Body of pancreas (tissue), 4 donors: ENCODE data around the gene ART5. TPM values are rescaled to one million over a fixed set of nuclear protein-coding genes. Genes with fewer than 3 reads are reported as not detected.

Experiments used
- ATAC-seq: fragments of 150-250 bp; one replicate; pipeline ENCODE4 v1.9.1; 2016
- DNase-seq, 4 donors: peaks; one replicate each; pipeline ENCODE4 v3.0.0-alpha.2; 2019
- H3K27ac ChIP-seq, 4 donors: fragments of 200-600 bp; sonication (generic); 1 replicate in 3 of 4; 2 replicates in 1 of 4; pipeline versions ENCODE4 v1.5.1 to v1.6.1; 2016 to 2019; ENCODE audit warnings: mild to moderate bottlenecking in 1 of 4, mixed read lengths in 1 of 4, moderate library complexity in 1 of 4
- H3K27me3 ChIP-seq, 2 donors: fragments of 200-600 bp; sonication (generic); one replicate each; pipeline ENCODE4 v1.6.0; 2016; ENCODE audit warnings: mild to moderate bottlenecking in 1 of 2
- H3K36me3 ChIP-seq, 2 donors: fragments of 200-600 bp; sonication (generic); replicated peaks in 1 of 2; 2 replicates each; pipeline ENCODE4 v1.5.1; 2016; ENCODE audit warnings: low read depth in 2 of 2; ENCODE audit not compliant: insufficient read depth in 1 of 2
- H3K4me1 ChIP-seq: fragments of 200-600 bp; sonication (generic); one replicate; pipeline ENCODE4 v1.6.0; 2016
- H3K4me3 ChIP-seq, 2 donors: fragments of 200-600 bp; sonication (generic); 1 replicate in 1 of 2; 2 replicates in 1 of 2; pipeline ENCODE4 v1.5.1; 2016 to 2019
- H3K9me3 ChIP-seq, 3 donors: fragments of 200-600 bp; sonication (generic); 1 replicate in 2 of 3; 2 replicates in 1 of 3; pipeline ENCODE4 v1.5.1; 2016
- POLR2A ChIP-seq, 3 donors: fragments of 450-650 bp; IDR thresholded peaks; one replicate each; pipeline ENCODE4 v1.6.1; 2016; ENCODE audit warnings: antibody characterized with exemption in 3 of 3, mild to moderate bottlenecking in 2 of 3
- WGBS, 2 donors: methylation state at CpG; one replicate each; pipeline ENCODE4 v1.1.5; 2017; 5-methylcytosine and 5-hydroxymethylcytosine counted together
- intact Hi-C: fragments of 100-400 bp; cut with DNase I; formaldehyde crosslinking; loops from one replicate; pipeline ENCODE4 v1.15.1; 2023
- total RNA-seq, 2 donors: library from RNA; depleted of rRNA; stranded (reverse); fragments of >200 nt; gene quantifications; one replicate each; pipeline ENCODE4 v1.1.0, GENCODE V29; 2016
- TF ChIP-seq, protein P1 (sequence below), 7 experiments: fragments of 450-650 bp in 4 of 7; fragments of 200-600 bp in 3 of 7; sonication (generic) in 3 of 7; IDR thresholded peaks; one replicate each; pipeline ENCODE4 v1.5.1; 2016 to 2019; ENCODE audit warnings: antibody characterized with exemption in 7 of 7

The ART5 gene
- total RNA-seq, 2 donors from 2014 or later: not detected

DNA sequence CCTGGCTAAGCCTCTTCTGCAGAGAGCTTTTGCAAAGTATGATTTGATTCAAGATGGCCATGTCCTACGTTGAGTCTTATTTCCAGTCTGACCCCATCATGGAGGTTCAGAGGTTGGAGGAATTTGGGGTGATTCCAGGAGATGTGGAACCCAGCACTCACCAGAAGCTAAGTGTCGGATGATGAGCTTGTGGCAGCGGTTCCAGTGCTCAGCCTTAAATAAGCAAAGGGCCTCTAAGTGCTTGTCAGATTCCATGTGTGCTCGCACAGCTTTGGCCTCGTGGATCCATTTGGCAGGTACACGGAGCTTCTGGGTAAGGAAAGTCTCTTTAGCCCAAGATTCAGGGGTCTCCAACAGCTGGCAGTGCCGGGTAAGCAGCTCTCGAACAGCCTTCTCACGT, 41.2 kb upstream of the ART5 start:
- DNase-seq: no peak
- intact Hi-C loops: no loop called here
- no peak for TF ChIP-seq POLR2A (IDR thresholded peaks at IDR 0.05)
- TF ChIP-seq, protein P1, sequence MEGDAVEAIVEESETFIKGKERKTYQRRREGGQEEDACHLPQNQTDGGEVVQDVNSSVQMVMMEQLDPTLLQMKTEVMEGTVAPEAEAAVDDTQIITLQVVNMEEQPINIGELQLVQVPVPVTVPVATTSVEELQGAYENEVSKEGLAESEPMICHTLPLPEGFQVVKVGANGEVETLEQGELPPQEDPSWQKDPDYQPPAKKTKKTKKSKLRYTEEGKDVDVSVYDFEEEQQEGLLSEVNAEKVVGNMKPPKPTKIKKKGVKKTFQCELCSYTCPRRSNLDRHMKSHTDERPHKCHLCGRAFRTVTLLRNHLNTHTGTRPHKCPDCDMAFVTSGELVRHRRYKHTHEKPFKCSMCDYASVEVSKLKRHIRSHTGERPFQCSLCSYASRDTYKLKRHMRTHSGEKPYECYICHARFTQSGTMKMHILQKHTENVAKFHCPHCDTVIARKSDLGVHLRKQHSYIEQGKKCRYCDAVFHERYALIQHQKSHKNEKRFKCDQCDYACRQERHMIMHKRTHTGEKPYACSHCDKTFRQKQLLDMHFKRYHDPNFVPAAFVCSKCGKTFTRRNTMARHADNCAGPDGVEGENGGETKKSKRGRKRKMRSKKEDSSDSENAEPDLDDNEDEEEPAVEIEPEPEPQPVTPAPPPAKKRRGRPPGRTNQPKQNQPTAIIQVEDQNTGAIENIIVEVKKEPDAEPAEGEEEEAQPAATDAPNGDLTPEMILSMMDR (IDR thresholded peaks at IDR 0.05): no peak
- peaks cover 4 to 47% of the 10 kb centered on the region in 2 donors for H3K36me3 ChIP-seq
- no peak overlapping the region for H3K4me3 ChIP-seq
- H3K27ac ChIP-seq: no peak overlapping the region
- no peaks in the 10 kb centered on the region for H3K9me3 ChIP-seq
- H3K27me3 ChIP-seq: no peaks in the 10 kb centered on the region
- no peak for ATAC-seq
- no peaks in the 10 kb centered on the region for H3K4me1 ChIP-seq
- whole genome bisulfite sequencing, 2 donors: 97 to 99% methylated on average over 9 of the region's 9 CpGs

DNA sequence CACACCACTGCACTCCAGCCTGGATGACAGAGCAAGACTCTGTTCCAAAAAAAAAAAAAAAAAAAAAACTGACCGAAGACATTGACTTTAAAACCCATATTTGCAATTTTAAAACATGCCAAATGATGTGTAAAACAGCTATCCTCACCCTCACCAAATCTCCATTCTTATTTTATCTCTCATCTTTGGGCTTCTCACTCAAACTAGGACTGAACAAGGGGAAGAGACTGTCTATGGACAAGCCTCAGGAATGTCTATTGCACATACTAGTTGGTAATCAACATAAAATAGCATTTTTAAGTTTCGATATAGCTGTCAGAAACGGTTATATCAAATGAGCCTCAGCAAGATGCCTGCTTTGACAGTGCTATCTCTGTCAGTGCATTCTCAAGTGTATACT, 37.3 kb upstream of the ART5 start:
- Histone ChIP-seq H3K36me3 (peaks cover 15 to 61% of the 10 kb centered on the region in 2 donors), H3K4me3 (no peak overlapping the region), H3K4me1 (no peaks in the 10 kb centered on the region), H3K27ac (no peak overlapping the region), H3K9me3 (no peaks in the 10 kb centered on the region), H3K27me3 (no peaks in the 10 kb centered on the region)
- ATAC-seq: no peak
- intact Hi-C loops: no loop called here
- TF ChIP-seq, protein P1 (IDR thresholded peaks at IDR 0.05): no peak
- TF ChIP-seq POLR2A (IDR thresholded peaks at IDR 0.05): no peak
- DNase-seq: no peak
- 92 to 97% methylated on average over 3 of the region's 3 CpGs for WGBS, 2 donors

DNA sequence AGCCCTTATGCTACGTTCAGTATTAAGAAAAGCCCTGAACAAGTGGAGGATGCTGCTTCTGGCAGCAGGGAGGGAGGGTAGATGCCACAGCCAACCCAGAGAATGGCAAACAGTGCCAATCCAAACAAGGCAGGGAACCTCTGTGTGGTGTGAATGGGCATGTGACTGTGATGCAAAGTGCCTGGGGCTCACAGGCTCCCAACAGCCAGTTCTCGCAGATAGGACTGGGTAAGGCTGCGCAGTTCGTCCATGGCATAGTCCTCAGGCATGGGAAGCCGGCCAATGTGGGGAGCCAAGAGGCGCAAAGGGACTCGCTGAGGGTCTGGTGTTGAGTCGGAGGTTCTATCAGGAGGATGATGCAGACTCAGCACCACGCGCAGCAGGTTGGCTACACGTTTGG, 34.2 kb upstream of the ART5 start:
- TF ChIP-seq, protein P1 (IDR thresholded peaks at IDR 0.05): no peak
- Histone ChIP-seq H3K9me3 (no peaks in the 10 kb centered on the region), H3K27ac (no peak overlapping the region), H3K36me3 (peaks cover 15 to 44% of the 10 kb centered on the region in 2 donors), H3K4me1 (no peaks in the 10 kb centered on the region), H3K4me3 (no peak overlapping the region), H3K27me3 (no peaks in the 10 kb centered on the region)
- intact Hi-C loops: no loop called here
- ATAC-seq (no peak), DNase-seq (no peak)
- 95 to 97% methylated on average over 11 of the region's 11 CpGs for WGBS, 2 donors

DNA sequence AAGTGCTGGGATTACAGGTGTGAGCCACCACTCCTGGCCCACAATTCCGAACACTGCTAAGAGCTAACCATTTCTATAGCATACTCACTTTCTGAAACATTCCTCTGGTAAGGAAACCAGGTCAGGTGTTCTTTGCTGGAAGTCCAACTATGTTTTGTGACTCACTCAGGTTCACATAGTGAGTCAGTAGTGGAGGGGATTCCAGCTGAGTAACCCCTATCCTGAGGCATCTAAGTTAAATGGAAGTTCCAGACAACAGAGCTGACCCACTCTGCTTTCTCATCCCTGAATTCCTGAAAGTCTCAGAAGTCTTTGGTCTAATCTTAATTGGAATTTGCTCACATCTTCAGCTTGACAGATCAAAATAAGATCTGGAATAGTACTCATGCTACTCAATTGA, 32.4 kb upstream of the ART5 start:
- no peaks in the 10 kb centered on the region for H3K9me3 ChIP-seq
- ATAC-seq: no peak
- DNase-seq: no peak
- H3K36me3 ChIP-seq: peaks cover 11 to 34% of the 10 kb centered on the region in 2 donors
- no peak overlapping the region for H3K27ac ChIP-seq
- no peak for TF ChIP-seq POLR2A (IDR thresholded peaks at IDR 0.05)
- TF ChIP-seq, protein P1 (IDR thresholded peaks at IDR 0.05): no peak
- no peaks in the 10 kb centered on the region for H3K27me3 ChIP-seq
- no peaks in the 10 kb centered on the region for H3K4me1 ChIP-seq
- WGBS, 2 donors: 100% methylated on average over 1 of the region's 1 CpG
- no peak overlapping the region for H3K4me3 ChIP-seq
- intact Hi-C loops: no loop called here
